ENCODE data around the gene WDR37. TPM values are rescaled to one million over a fixed set of nuclear protein-coding genes. Genes with fewer than 3 reads are reported as not detected.

The WDR37 gene
- total and polyA plus RNA-seq, 4 donors, result 3.9 to 25.9 (median 14.4) TPM

DNA sequence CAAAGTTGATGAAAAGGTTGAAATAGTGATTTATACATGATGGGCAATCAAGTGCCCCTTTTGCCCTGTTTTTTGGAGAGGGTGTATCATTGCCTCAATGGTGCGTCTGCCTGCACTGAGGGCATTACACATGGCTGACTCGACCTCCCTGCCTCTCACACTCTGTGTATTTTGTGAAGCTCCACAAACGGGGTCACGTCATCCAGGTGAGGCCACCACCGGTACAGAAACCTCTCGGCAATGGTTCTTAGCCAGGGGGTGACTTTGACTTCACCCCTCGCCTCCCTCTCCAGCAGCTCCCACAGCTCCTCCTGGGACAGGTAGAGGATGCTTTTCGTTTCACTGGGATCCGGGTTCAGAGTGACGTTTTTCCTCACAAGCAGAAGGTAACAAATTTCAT is 36.8 kb upstream of the WDR37 start:
- no peaks in the 10 kb centered on the region for H3K27me3 ChIP-seq (ENCODE audit: control insufficient read depth in 1 of 2, insufficient read depth in 2 of 2, low read length in 1 of 2)
- intact Hi-C loops (cut with DNase I), result no loop called here

DNA sequence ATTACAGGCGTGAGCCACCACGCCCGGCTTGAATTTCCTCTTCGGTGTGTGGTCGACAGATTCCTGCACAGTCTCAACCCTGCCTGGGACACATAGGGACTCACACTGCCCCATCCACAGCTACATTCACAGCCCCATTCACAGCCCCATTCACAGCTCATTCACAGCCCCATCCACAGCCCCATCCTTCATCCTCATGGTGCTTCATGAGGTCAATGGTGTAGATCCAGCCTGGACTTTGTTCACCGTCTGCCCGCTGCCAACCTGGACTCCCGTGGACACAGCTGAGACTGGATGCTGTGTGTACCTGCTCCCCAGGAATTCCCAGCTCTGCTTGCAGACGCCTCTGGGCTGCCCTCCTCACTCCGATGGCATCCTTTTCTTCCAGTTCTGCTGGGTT is 35.7 kb upstream of the WDR37 start:
- H3K36me3 ChIP-seq (ENCODE audit: control insufficient read depth in 1 of 2, insufficient read depth in 2 of 2, low read length in 1 of 2), result peaks cover 0 to 8% of the 10 kb centered on the region in 2 donors
- H3K4me3 ChIP-seq (ENCODE audit: low read length in 2 of 2), result no peak overlapping the region
- no peaks in the 10 kb centered on the region for H3K9me3 ChIP-seq (ENCODE audit: control insufficient read depth, low read length)
- WGBS, 2 donors, result 93 to 97% methylated on average over 10 of the region's 10 CpGs
- intact Hi-C loops (cut with DNase I), result no loop called here
- H3K27ac ChIP-seq (ENCODE audit: low read depth in 1 of 2, low read length in 2 of 2), result no peak overlapping the region
- no peaks in the 10 kb centered on the region for H3K4me1 ChIP-seq (ENCODE audit: control insufficient read depth in 1 of 2, insufficient read depth in 2 of 2, low read length in 2 of 2)
- no peaks in the 10 kb centered on the region for H3K27me3 ChIP-seq (ENCODE audit: control insufficient read depth in 1 of 2, insufficient read depth in 2 of 2, low read length in 1 of 2)
- ATAC-seq (ENCODE audit: low FRiP score) (no peak), DNase-seq (no peak)

More for the DNA sequence above, 36.8 kb upstream of the WDR37 start:
- Histone ChIP-seq H3K4me3 (ENCODE audit: low read length in 2 of 2) (no peak overlapping the region), H3K27ac (ENCODE audit: low read depth in 1 of 2, low read length in 2 of 2) (no peak overlapping the region), H3K9me3 (ENCODE audit: control insufficient read depth, low read length) (no peaks in the 10 kb centered on the region), H3K36me3 (ENCODE audit: control insufficient read depth in 1 of 2, insufficient read depth in 2 of 2, low read length in 1 of 2) (peaks cover 0 to 8% of the 10 kb centered on the region in 2 donors), H3K4me1 (ENCODE audit: control insufficient read depth in 1 of 2, insufficient read depth in 2 of 2, low read length in 2 of 2) (no peaks in the 10 kb centered on the region)
- DNase-seq (no peak), ATAC-seq (ENCODE audit: low FRiP score) (no peak)
- 93% methylated on average over 10 of the region's 10 CpGs for WGBS, 2 donors

DNA sequence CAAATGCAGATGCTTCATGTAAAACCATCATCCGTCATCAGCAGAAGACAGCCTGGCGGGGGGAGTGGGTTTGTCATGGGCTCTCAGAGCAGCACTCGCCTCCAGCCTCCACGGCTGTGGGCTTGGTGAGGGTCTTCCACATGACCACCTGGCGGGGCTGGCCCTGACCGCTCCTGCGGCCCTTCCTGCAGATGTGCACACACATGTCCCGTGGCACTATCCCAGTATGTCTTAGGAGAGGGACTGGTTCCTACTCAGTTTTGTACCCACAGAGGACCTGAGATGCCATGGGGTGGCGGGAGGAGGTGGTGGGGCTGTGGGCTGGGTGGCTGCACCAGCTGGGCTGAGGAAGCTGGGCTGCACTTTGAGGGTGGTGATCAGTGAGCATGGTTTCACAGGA is 35.2 kb upstream of the WDR37 start:
- DNase-seq (no peak), ATAC-seq (ENCODE audit: low FRiP score) (no peak)
- H3K4me1 ChIP-seq (ENCODE audit: control insufficient read depth in 1 of 2, insufficient read depth in 2 of 2, low read length in 2 of 2), result no peaks in the 10 kb centered on the region
- H3K36me3 ChIP-seq (ENCODE audit: control insufficient read depth in 1 of 2, insufficient read depth in 2 of 2, low read length in 1 of 2), result peaks cover 0 to 7% of the 10 kb centered on the region in 2 donors
- H3K4me3 ChIP-seq (ENCODE audit: low read length in 2 of 2), result no peak overlapping the region
- H3K9me3 ChIP-seq (ENCODE audit: control insufficient read depth, low read length), result no peaks in the 10 kb centered on the region
- intact Hi-C loops (cut with DNase I), result no loop called here
- no peak overlapping the region for H3K27ac ChIP-seq (ENCODE audit: low read depth in 1 of 2, low read length in 2 of 2)
- 90 to 94% methylated on average over 9 of the region's 9 CpGs for WGBS, 2 donors
- H3K27me3 ChIP-seq (ENCODE audit: control insufficient read depth in 1 of 2, insufficient read depth in 2 of 2, low read length in 1 of 2), result no peaks in the 10 kb centered on the region

DNA sequence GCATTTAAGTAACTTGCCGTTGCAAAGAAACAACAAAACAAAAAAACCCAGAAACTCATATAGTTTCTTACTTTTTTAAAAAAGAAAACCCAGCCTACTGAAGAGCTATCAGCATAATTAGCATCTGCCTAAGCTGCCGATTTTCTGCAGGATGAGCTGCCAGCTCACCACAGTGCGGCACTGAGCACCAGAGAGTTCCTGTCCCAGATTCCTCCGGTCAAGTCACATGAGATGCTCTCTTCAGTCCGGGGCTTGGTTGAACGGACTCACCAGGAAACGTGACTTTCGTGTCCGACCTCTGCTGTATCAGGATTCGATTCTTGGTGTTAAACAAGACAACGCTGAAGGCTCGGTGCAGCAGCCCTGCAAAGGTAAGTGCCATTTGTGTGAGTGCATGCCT is 33.8 kb upstream of the WDR37 start:
- intact Hi-C loops (cut with DNase I), result no loop called here
- 66 to 81% methylated on average over 12 of the region's 12 CpGs for WGBS, 2 donors
- peaks cover 0 to 2% of the 10 kb centered on the region in 2 donors for H3K36me3 ChIP-seq (ENCODE audit: control insufficient read depth in 1 of 2, insufficient read depth in 2 of 2, low read length in 1 of 2)
- no peaks in the 10 kb centered on the region for H3K4me1 ChIP-seq (ENCODE audit: control insufficient read depth in 1 of 2, insufficient read depth in 2 of 2, low read length in 2 of 2)
- H3K27ac ChIP-seq (ENCODE audit: low read depth in 1 of 2, low read length in 2 of 2), result no peak overlapping the region
- no peaks in the 10 kb centered on the region for H3K9me3 ChIP-seq (ENCODE audit: control insufficient read depth, low read length)
- DNase-seq, result no peak
- H3K27me3 ChIP-seq (ENCODE audit: control insufficient read depth in 1 of 2, insufficient read depth in 2 of 2, low read length in 1 of 2), result no peaks in the 10 kb centered on the region
- H3K4me3 ChIP-seq (ENCODE audit: low read length in 2 of 2), result no peak overlapping the region
- ATAC-seq (ENCODE audit: low FRiP score), result no peak

GRCh38 chr10:1024103-1024502 is 32.1 kb upstream of the WDR37 start:
- WGBS, 2 donors, result 93 to 95% methylated on average over 12 of the region's 12 CpGs
- H3K36me3 ChIP-seq (ENCODE audit: control insufficient read depth in 1 of 2, insufficient read depth in 2 of 2, low read length in 1 of 2), result peaks cover 0 to 2% of the 10 kb centered on the region in 2 donors
- no peak overlapping the region for H3K27ac ChIP-seq (ENCODE audit: low read depth in 1 of 2, low read length in 2 of 2)
- H3K4me3 ChIP-seq (ENCODE audit: low read length in 2 of 2), result no peak overlapping the region
- intact Hi-C loops (cut with DNase I), result no loop called here
- DNase-seq, result no peak
- H3K4me1 ChIP-seq (ENCODE audit: control insufficient read depth in 1 of 2, insufficient read depth in 2 of 2, low read length in 2 of 2), result no peaks in the 10 kb centered on the region
- no peaks in the 10 kb centered on the region for H3K27me3 ChIP-seq (ENCODE audit: control insufficient read depth in 1 of 2, insufficient read depth in 2 of 2, low read length in 1 of 2)
- no peak for ATAC-seq (ENCODE audit: low FRiP score)
- H3K9me3 ChIP-seq (ENCODE audit: control insufficient read depth, low read length), result no peaks in the 10 kb centered on the region

GRCh38 chr10:1025683-1026082 is 30.5 kb upstream of the WDR37 start, which contains the start of gene IDI2:
Gene IDI2, minus strand, starts transcription at chr10:1025859. Its CDS starts 1,136 bp downstream, at chr10:1024723.
- no peaks in the 10 kb centered on the region for H3K27me3 ChIP-seq (ENCODE audit: control insufficient read depth in 1 of 2, insufficient read depth in 2 of 2, low read length in 1 of 2)
- ATAC-seq (ENCODE audit: low FRiP score) (no peak), DNase-seq (no peak)
- intact Hi-C loops (cut with DNase I), result no loop called here
- no peak within 1 kb of the TSS for H3K4me3 ChIP-seq (ENCODE audit: low read length in 2 of 2)
- no peaks in the 10 kb centered on the region for H3K9me3 ChIP-seq (ENCODE audit: control insufficient read depth, low read length)
- WGBS, 2 donors, result 50 to 53% methylated on average over 1 of the region's 1 CpG
- H3K4me1 ChIP-seq (ENCODE audit: control insufficient read depth in 1 of 2, insufficient read depth in 2 of 2, low read length in 2 of 2), result no peaks in the 10 kb centered on the region
- no peak within 1 kb of the TSS for H3K27ac ChIP-seq (ENCODE audit: low read depth in 1 of 2, low read length in 2 of 2)
- H3K36me3 ChIP-seq (ENCODE audit: control insufficient read depth in 1 of 2, insufficient read depth in 2 of 2, low read length in 1 of 2), result no peaks in the 10 kb centered on the region

DNA sequence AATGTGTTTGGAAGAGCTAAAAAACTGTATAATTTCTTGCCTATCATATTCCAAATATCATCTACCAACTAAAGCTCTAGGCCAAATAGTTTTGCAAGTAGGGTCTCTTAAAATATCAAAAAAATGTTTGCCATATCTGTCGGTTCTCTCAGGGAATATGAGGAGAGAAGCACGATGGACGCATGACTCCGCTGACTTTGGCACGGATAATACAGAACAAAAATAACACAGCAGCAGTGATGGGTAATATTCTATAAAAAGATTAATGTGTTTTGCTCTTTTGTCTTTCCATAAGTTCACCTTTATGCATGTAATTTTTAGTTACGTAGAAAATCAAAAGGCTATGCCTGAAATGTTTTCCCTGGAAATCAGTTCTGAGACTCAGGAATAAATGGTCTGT is 29.6 kb upstream of the WDR37 start:
- no peaks in the 10 kb centered on the region for H3K9me3 ChIP-seq (ENCODE audit: control insufficient read depth, low read length)
- no peaks in the 10 kb centered on the region for H3K36me3 ChIP-seq (ENCODE audit: control insufficient read depth in 1 of 2, insufficient read depth in 2 of 2, low read length in 1 of 2)
- H3K4me1 ChIP-seq (ENCODE audit: control insufficient read depth in 1 of 2, insufficient read depth in 2 of 2, low read length in 2 of 2), result no peaks in the 10 kb centered on the region
- no peak for DNase-seq
- WGBS, 2 donors, result 30 to 39% methylated on average over 6 of the region's 6 CpGs
- H3K4me3 ChIP-seq (ENCODE audit: low read length in 2 of 2), result no peak overlapping the region
- H3K27ac ChIP-seq (ENCODE audit: low read depth in 1 of 2, low read length in 2 of 2), result no peak overlapping the region
- H3K27me3 ChIP-seq (ENCODE audit: control insufficient read depth in 1 of 2, insufficient read depth in 2 of 2, low read length in 1 of 2), result no peaks in the 10 kb centered on the region
- ATAC-seq (ENCODE audit: low FRiP score), result no peak
- intact Hi-C loops (cut with DNase I), result no loop called here

DNA sequence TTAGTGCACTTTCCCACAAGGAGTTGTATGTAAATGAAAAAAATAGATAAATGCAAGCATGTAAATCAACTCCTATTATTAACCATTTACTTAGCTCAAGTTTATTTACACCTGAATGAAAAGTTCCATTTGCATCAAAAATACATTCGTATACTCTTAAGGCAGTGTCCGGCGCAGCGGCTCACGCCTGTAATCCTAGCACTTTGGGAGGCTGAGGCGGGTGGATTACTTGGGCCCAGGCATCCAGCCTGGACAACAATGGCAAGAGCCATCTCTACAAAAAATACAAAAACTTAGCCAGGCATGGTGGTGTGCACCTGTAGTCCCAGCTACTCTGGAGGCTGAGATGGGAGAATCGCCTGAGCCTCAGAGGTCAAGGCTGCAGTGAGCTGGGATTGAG is 26.3 kb upstream of the WDR37 start:
- Histone ChIP-seq H3K4me3 (ENCODE audit: low read length in 2 of 2) (no peak overlapping the region), H3K4me1 (ENCODE audit: control insufficient read depth in 1 of 2, insufficient read depth in 2 of 2, low read length in 2 of 2) (no peaks in the 10 kb centered on the region), H3K27ac (ENCODE audit: low read depth in 1 of 2, low read length in 2 of 2) (no peak overlapping the region), H3K9me3 (ENCODE audit: control insufficient read depth, low read length) (no peaks in the 10 kb centered on the region), H3K36me3 (ENCODE audit: control insufficient read depth in 1 of 2, insufficient read depth in 2 of 2, low read length in 1 of 2) (no peaks in the 10 kb centered on the region), H3K27me3 (ENCODE audit: control insufficient read depth in 1 of 2, insufficient read depth in 2 of 2, low read length in 1 of 2) (no peaks in the 10 kb centered on the region)
- WGBS, 2 donors, result 96% methylated on average over 7 of the region's 7 CpGs
- ATAC-seq (ENCODE audit: low FRiP score) (no peak), DNase-seq (no peak)
- intact Hi-C loops (cut with DNase I), result no loop called here

DNA sequence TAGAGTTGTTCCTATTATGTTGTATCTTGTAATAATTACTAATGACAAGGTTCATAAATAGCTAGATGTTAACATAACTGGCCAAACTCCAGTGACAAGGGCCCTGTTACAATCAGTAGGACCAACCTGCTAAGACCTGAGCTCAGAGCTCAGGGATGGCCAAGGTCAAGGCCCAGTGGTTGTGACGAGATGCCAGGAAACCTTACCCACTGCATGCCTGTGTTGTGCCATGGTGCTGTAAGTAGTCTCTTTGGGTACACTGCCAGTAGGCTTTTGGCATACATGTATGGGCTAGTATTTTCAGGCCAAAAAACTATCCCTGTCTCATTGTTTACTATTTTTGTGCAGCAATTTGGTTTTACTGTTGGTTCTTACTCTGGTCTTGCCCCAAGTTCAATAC is 22.6 kb upstream of the WDR37 start:
- WGBS, 2 donors, result 74 to 86% methylated on average over 1 of the region's 1 CpG
- intact Hi-C loops (cut with DNase I), result no loop called here
- Histone ChIP-seq H3K4me3 (ENCODE audit: low read length in 2 of 2) (no peak overlapping the region), H3K9me3 (ENCODE audit: control insufficient read depth, low read length) (no peaks in the 10 kb centered on the region), H3K4me1 (ENCODE audit: control insufficient read depth in 1 of 2, insufficient read depth in 2 of 2, low read length in 2 of 2) (no peaks in the 10 kb centered on the region), H3K27ac (ENCODE audit: low read depth in 1 of 2, low read length in 2 of 2) (no peak overlapping the region), H3K27me3 (ENCODE audit: control insufficient read depth in 1 of 2, insufficient read depth in 2 of 2, low read length in 1 of 2) (no peaks in the 10 kb centered on the region), H3K36me3 (ENCODE audit: control insufficient read depth in 1 of 2, insufficient read depth in 2 of 2, low read length in 1 of 2) (peaks cover 0 to 2% of the 10 kb centered on the region in 2 donors)
- ATAC-seq (ENCODE audit: low FRiP score) (no peak), DNase-seq (no peak)
